HepG2 (cell line): Measurements from ENCODE around the gene CRYGA. TPM values are rescaled to one million over a fixed set of nuclear protein-coding genes. Genes with fewer than 3 reads are reported as not detected.

ENCODE experiments used
- ARID5B ChIP-seq: IDR thresholded peaks from 2 replicates; pipeline ENCODE4 v1.4.0; 2020; ENCODE audit warnings: mild to moderate bottlenecking, missing genetic modification reagents
- GABPB1 ChIP-seq: IDR thresholded peaks from 2 replicates; pipeline ENCODE4 v1.6.1; 2016; ENCODE audit warnings: mild to moderate bottlenecking, missing genetic modification reagents, moderate library complexity, missing compliant biosample characterization
- HDAC2 ChIP-seq: sonication (generic); formaldehyde crosslinking; IDR thresholded peaks from 2 replicates; pipeline ENCODE4 v1.4.0; 2020; ENCODE audit warnings: missing genetic modification reagents
- HOMEZ ChIP-seq: IDR thresholded peaks from 2 replicates; pipeline ENCODE4 v1.6.1; 2016; ENCODE audit warnings: low read depth
- MAFK ChIP-seq, 2 experiments: IDR thresholded peaks in 1 of 2; conservative IDR thresholded peaks in 1 of 2; 2 replicates each; pipeline ENCODE4 v1.6.1; 2011; ENCODE audit warnings: improper control_type of control experiment in 2 of 2, low read length in 2 of 2
- MED13 ChIP-seq: sonication (generic); formaldehyde crosslinking; IDR thresholded peaks from 2 replicates; pipeline ENCODE4 v1.5.0; 2020; ENCODE audit warnings: missing genetic modification reagents
- MIER3 ChIP-seq: IDR thresholded peaks from 2 replicates; pipeline ENCODE4 v1.6.1; 2016; ENCODE audit warnings: missing compliant biosample characterization, borderline replicate concordance
- RAD21 ChIP-seq: fragments of 450-650 bp; formaldehyde crosslinking; IDR thresholded peaks from 2 replicates; pipeline ENCODE4 v1.5.0; 2020; ENCODE audit warnings: mild to moderate bottlenecking
- SOX6 ChIP-seq, 2 experiments: fragments of 450-650 bp in 1 of 2; sonication (generic) in 1 of 2; formaldehyde crosslinking in 1 of 2; IDR thresholded peaks; 2 replicates each; pipeline versions ENCODE4 v1.4.0 to v1.6.1; 2017 to 2020; ENCODE audit warnings: antibody characterized with exemption in 1 of 2, mild to moderate bottlenecking in 1 of 2, missing genetic modification reagents in 1 of 2
- TMF1 ChIP-seq: sonication (generic); formaldehyde crosslinking; IDR thresholded peaks from 2 replicates; pipeline ENCODE4 v1.8.1; 2022; ENCODE audit warnings: low read depth, missing genetic modification reagents
- U2AF1 ChIP-seq: fragments of 200-400 bp; formaldehyde crosslinking; optimal IDR thresholded peaks from 2 replicates; pipeline ENCODE3; 2017; ENCODE audit warnings: mild to moderate bottlenecking, low read depth, low read length
- USF2 ChIP-seq, 2 experiments: sonication (generic) in 1 of 2; formaldehyde crosslinking in 1 of 2; IDR thresholded peaks; 2 replicates each; pipeline versions ENCODE4 v1.5.1 to v1.6.1; 2011 to 2020; ENCODE audit warnings: borderline replicate concordance in 1 of 2, low read depth in 1 of 2, low read length in 1 of 2, mild to moderate bottlenecking in 1 of 2, missing genetic modification reagents in 1 of 2, moderate library complexity in 1 of 2
- ZNF333 ChIP-seq: sonication (generic); formaldehyde crosslinking; IDR thresholded peaks from 2 replicates; pipeline ENCODE4 v1.4.0; 2020; ENCODE audit warnings: mild to moderate bottlenecking, missing genetic modification reagents, borderline replicate concordance
- ZNF484 ChIP-seq: sonication (generic); formaldehyde crosslinking; IDR thresholded peaks from 2 replicates; pipeline ENCODE4 v1.5.1; 2020; ENCODE audit warnings: mild to moderate bottlenecking, low read depth, missing genetic modification reagents, borderline replicate concordance
- ZNF800 ChIP-seq: sonication (generic); formaldehyde crosslinking; IDR thresholded peaks from 2 replicates; pipeline ENCODE4 v1.4.0; 2020; ENCODE audit warnings: missing genetic modification reagents
- ZSCAN29 ChIP-seq: sonication (generic); formaldehyde crosslinking; conservative IDR thresholded peaks from 2 replicates; pipeline ENCODE4 v1.4.0; 2020; ENCODE audit warnings: mild to moderate bottlenecking, missing genetic modification reagents
- polyA plus RNA-seq, 8 experiments: library from polyadenylated mRNA; depleted of rRNA in 3 of 8; stranded (reverse) in 7 of 8; unstranded in 1 of 8; fragments of >200 nt; fragmentation: Illumina TruSeq in 4 of 8; extraction: Trizol in 4 of 8; gene quantifications; 2 replicates each; pipeline versions ENCODE4 v1.2.1 to v1.2.3, GENCODE V29; 2011 to 2016; ENCODE audit warnings: low read depth in 4 of 8, missing spikeins in 1 of 8, mixed read lengths in 1 of 8; ENCODE audit not compliant: insufficient read depth in 1 of 8
- total RNA-seq, 5 experiments: library from RNA; depleted of rRNA; stranded (reverse); fragments of >200 nt; fragmentation: Illumina TruSeq; extraction: Trizol; gene quantifications; 2 replicates each; pipeline ENCODE4 v1.2.3, GENCODE V29; 2016; ENCODE audit warnings: low read depth in 1 of 5

Gene CRYGA
- total and polyA plus RNA-seq, 2 of the 13 experiments (the other 11 are each of a cell fraction or from before 2014, with no cell fraction given) = not detected

GRCh38 chr2:208175069-208175839 is 11.9 kb upstream of the CRYGA start (continued):
- TF ChIP-seq USF2 (IDR thresholded peaks at IDR 0.05; ENCODE audit: low read depth, low read length) = no peak
- no peak for TF ChIP-seq USF2 (CRISPR knock-in tag; IDR thresholded peaks at IDR 0.05; ENCODE audit: borderline replicate concordance)
- peak; percentile 96 to 98 for TF ChIP-seq MAFK (conservative IDR thresholded peaks at IDR 0.05 in 1 of 2, IDR thresholded peaks at IDR 0.05 in 1 of 2; ENCODE audit: low read length in 2 of 2)
- TF ChIP-seq U2AF1 = no peak
- 0 out of 2 replicates have a peak, but pooled peaks have one; percentile 37 for TF ChIP-seq HDAC2 (CRISPR knock-in tag)
- TF ChIP-seq TMF1 = no peak
- no peak for TF ChIP-seq ZNF333 (CRISPR knock-in tag)
- TF ChIP-seq ARID5B (CRISPR knock-in tag) = peak; percentile 64; the same call in 1 of the 2 replicates
- no peak for TF ChIP-seq SOX6 (IDR thresholded peaks at IDR 0.05)
- TF ChIP-seq SOX6 (CRISPR knock-in tag; IDR thresholded peaks at IDR 0.05) = peak; percentile 37; the same call in 1 of the 2 replicates
- 0 out of 2 replicates have a peak, but pooled peaks have one; percentile 9 for TF ChIP-seq GABPB1 (CRISPR knock-in tag)
- TF ChIP-seq ZNF800 (CRISPR knock-in tag) = peak; percentile 50; the same call in 1 of the 2 replicates
- TF ChIP-seq MIER3 (CRISPR knock-in tag) = peak; percentile 36; the same call in 1 of the 2 replicates
- TF ChIP-seq ZSCAN29 (CRISPR knock-in tag) = 0 out of 2 replicates have a peak, but pooled peaks have one; percentile 61
- 0 out of 2 replicates have a peak, but pooled peaks have one; percentile 29 for TF ChIP-seq HOMEZ (CRISPR knock-in tag)
- no peak for TF ChIP-seq MED13
- peak; percentile 83 for TF ChIP-seq RAD21 (CRISPR knock-in tag)
- TF ChIP-seq ZNF484 = no peak
